HG02678 (cell line): ENCODE results near the gene TNFRSF1A.

ENCODE experiments used
- ATAC-seq: cut with Tn5 transposase; IDR thresholded peaks from one replicate; pipeline ENCODE4 v1.9.1; 2021; ENCODE audit warnings: mild to moderate bottlenecking, moderate library complexity; ENCODE audit not compliant: unreplicated experiment

The TNFRSF1A gene

GRCh38 chr12:6324936-6325750 lies 16.7 kb downstream of the TNFRSF1A start:
- no peak for ATAC-seq

- no peak for ATAC-seq
These were observed 17.7 kb downstream of the TNFRSF1A start for GRCh38 chr12:6323995-6324711.

GRCh38 chr12:6323340-6323994 lies 18.4 kb downstream of the TNFRSF1A start:
- ATAC-seq: peak; percentile 64

- peak; percentile 30 for ATAC-seq
These were observed 18.9 kb downstream of the TNFRSF1A start for GRCh38 chr12:6322969-6323339.

DNA sequence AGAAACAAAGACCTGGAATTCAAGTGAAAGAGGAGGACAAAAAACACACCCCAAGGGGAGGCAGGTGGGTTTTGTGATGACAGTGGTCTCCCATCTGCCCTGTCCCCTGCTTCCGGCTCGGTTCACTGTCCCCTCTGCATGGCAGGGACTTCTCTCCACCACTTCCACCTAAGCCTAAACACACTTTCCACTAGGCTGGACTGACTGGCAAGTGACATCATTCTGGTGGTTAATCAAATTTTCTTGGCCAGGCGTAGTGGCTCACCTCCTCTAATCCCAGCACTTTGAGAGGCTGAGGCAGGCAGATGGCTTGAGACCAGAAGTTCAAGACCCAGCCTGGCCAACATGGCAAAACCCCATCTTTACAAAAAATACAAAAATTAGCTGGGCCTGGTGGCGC lies 19.5 kb downstream of the TNFRSF1A start:
- ATAC-seq: no peak

DNA sequence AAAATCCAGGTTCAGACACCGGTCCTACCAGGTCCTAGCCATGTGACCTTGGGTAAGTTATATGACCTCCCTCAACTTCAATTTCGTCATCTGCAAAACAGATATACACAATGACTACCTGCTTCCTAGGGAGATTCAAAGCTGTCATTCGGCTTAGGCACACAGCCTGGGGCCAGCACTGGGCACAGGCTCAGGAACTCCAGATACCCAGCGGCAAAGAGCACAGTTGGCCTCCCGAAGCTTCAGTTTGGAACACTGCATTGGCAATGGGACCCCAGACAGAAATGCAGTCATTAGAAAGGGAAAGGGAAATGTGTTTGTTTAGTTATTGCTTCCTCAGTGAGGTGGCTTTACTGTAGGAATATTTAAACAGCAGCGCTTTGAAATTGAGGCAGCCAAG lies 20.0 kb downstream of the TNFRSF1A start:
- ATAC-seq: no peak

DNA sequence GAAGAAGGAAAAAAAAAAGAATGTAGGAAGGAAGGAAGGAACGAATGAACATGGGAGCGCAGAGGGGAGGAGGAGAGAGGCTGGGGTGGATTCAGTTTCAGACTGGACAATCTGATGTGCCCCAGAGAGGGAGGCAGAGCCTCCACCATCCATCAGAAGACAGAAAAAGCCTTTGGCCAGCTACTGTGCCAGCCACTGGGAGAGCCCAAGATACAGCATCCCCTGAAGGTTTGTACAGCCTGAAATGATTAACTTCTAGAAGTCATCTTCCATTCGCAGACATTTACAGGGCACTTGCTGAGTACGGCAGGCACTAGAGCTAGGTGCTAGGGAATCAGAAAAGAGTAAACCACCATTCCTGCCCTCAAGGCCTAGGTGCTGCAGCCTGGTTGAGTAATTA lies 22.4 kb downstream of the TNFRSF1A start:
- ATAC-seq: no peak

DNA sequence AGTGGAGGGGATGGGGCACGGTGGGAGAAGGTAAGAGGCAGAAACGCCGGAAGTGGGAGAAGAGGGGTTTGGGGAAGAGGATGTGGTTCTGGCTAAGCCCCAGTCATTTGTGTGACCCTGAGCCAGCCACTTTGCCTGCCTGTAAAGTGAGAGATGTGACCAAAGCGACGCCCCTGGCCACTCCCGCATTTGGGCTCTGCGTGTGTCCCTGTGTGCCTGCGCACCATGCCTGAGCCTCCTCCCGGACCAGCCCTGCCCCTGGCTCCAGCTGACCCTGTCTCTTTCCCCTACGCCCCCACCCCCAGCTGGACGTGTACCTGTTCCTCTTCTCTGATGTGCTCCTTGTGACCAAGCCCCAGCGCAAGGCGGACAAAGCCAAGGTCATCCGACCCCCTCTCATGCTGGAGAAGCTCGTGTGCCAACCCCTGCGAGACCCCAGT lies 23.4 kb downstream of the TNFRSF1A start:
- no peak for ATAC-seq

GRCh38 chr12:6317693-6318439 lies 24.0 kb downstream of the TNFRSF1A start:
- ATAC-seq: no peak

GRCh38 chr12:6316921-6317692 lies 24.8 kb downstream of the TNFRSF1A start:
- ATAC-seq: no peak

GRCh38 chr12:6315704-6316597 lies 25.9 kb downstream of the TNFRSF1A start:
- ATAC-seq: no peak

DNA sequence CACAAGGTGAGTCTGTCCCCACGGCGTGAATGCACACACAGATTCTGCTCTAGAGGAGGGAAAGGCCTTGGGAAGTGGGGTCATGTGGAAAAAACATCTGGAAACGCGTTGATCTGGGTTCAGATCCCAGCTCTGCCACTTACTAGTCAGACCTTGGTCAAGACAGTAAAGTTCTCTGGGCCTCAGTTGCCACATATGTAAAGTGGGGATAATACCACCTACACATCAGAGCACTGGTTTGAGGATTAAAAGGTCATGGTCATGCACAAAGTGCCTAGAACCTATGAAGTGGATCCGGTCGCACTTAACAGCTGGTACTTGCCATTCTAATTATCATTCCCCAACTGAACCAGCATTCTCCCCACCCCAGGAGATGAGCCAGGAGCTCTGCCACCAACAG lies 26.7 kb downstream of the TNFRSF1A start:
- no peak for ATAC-seq

DNA sequence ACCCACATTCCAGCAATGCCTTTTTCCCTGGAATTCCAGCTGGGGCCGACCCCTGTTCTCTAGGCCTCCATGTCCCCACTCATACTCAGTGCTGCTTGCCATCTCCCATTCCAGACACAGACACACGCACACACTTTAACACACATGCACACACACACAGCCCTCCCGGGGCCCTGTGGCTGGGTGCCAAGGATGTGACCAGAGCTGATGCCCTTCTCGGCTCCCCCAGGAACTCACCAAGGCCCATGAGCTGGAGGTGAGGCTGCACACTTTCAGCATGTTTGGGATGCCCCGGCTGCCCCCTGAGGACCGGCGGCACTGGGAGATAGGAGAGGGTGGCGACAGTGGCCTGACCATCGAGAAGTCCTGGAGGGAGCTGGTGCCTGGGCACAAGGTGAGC lies 27.1 kb downstream of the TNFRSF1A start:
- no peak for ATAC-seq

GRCh38 chr12:6313326-6313940 lies 28.4 kb downstream of the TNFRSF1A start:
- no peak for ATAC-seq

DNA sequence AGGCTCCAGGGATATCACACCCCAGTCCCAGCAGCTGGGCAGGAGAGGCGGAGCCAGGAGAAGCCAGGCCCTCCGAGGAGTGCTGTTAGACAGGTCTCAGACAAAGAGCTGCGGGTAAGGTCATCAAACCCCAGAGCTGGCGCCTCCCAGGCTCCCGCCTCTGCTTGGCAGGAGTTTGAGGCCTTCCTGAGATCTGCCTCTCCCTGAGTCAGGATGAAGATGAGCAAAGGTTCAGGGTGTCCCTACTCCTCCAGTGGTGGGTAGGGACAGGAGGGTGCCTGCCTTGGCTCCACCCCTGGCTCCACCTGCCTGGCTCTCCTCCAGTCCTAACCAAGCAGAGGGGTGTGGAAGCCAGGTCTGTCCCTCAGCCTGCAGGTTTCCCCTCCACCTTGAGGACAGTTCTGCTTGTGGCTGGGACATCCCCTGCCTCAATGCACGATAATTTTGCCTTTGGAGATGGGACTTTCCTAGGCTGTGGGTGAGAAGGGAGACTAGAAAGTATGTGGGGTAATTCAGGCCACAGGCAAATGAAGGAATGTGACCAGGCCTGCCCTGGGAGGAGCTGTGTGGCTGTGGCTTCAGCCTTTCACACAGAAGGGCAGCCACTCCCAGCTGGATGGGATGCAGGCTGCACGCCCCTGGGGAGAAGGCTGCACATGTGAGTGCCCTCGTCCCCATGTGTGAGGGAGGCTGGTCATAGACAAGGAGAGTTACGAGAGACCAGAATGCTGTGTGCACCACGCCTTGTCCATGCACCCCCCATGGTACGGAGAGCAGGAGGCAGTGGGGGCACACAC lies 29.1 kb downstream of the TNFRSF1A start:
- ATAC-seq: peak; percentile 58

GRCh38 chr12:6311822-6312528 lies 29.9 kb downstream of the TNFRSF1A start:
- ATAC-seq: no peak
